HepG2 (cell line): ENCODE measurements around the gene AKT3. TPM values are rescaled to one million over a fixed set of nuclear protein-coding genes. Genes with fewer than 3 reads are reported as not detected.

Experiments used
- ATAC-seq: fragments of 200-7000 bp; cut with Tn5 transposase; 3 replicates; pipeline ENCODE4 v1.9.1; 2020; ENCODE audit warnings: mild to moderate bottlenecking, moderate library complexity
- BruUV-seq: library from RNA; stranded (reverse); fragments of 400-500 nt; replicated peaks from 2 replicates; lab custom pipeline; 2021; lab: Mats Ljungman, UMichigan
- CTCF ChIA-PET: fragments of 300-600 bp; formaldehyde crosslinking; extraction: SDS; loops from one replicate; lab custom pipeline; 2021; ENCODE audit warnings: low total read pairs, inconsistent platforms, low intra/inter-chr PET ratio; lab: Yijun Ruan, JAX
- POLR2A ChIA-PET: fragments of 350-600 bp; sonication (Branson Sonifier 250); formaldehyde crosslinking; loops from one replicate; lab custom pipeline; 2020; ENCODE audit warnings: antibody characterized with exemption, inconsistent platforms; lab: Yijun Ruan, JAX
- DNase-seq: peaks from one replicate; pipeline ENCODE4 v3.0.0-alpha.2; 2015; ENCODE audit warnings: low spot score
- FAIRE-seq: peaks from 3 replicates; lab custom pipeline; 2011; peaks lifted over from hg19 to GRCh38; lab: Jason Lieb, UNC
- H2AFZ ChIP-seq: one replicate; pipeline ENCODE4 v1.6.1; 2011; ENCODE audit warnings: low read length, inconsistent platforms
- H3K27ac ChIP-seq: fragments of 300-600 bp; 3 replicates; pipeline ENCODE4 v1.8.0; 2011; ENCODE audit warnings: mixed run types, mild to moderate bottlenecking, mixed read lengths, low read length, inconsistent platforms; ENCODE audit not compliant: insufficient read depth; ENCODE audit errors: extremely low read length
- H3K27me3 ChIP-seq, 2 experiments: fragments of 200-600 bp in 1 of 2; 2 replicates in 1 of 2; 3 replicates in 1 of 2; pipeline versions ENCODE4 v1.6.0 to v1.8.0; 2011; ENCODE audit warnings: low read length in 2 of 2, mild to moderate bottlenecking in 2 of 2, moderate library complexity in 2 of 2, inconsistent platforms in 1 of 2; ENCODE audit not compliant: insufficient read depth in 2 of 2, control insufficient read depth in 1 of 2
- H3K36me3 ChIP-seq, 2 experiments: fragments of 200-600 bp in 1 of 2; replicated peaks in 1 of 2; 2 replicates in 1 of 2; 3 replicates in 1 of 2; pipeline versions ENCODE4 v1.5.1 to v1.8.0; 2011; ENCODE audit warnings: low read length in 2 of 2, inconsistent platforms in 1 of 2; ENCODE audit not compliant: insufficient read depth in 2 of 2, control insufficient read depth in 1 of 2
- H3K4me1 ChIP-seq: 2 replicates; pipeline ENCODE4 v1.5.1; 2012; ENCODE audit warnings: low read length, inconsistent platforms; ENCODE audit not compliant: insufficient read depth
- H3K4me2 ChIP-seq: 2 replicates; pipeline ENCODE4 v1.6.0; 2011; ENCODE audit warnings: low read depth, low read length, inconsistent platforms
- H3K4me3 ChIP-seq, 3 experiments: fragments of 200-600 bp in 1 of 3; sonication (generic), shearing (Covaris generic) in 1 of 3; replicated peaks in 1 of 3; 2 replicates each; pipeline ENCODE4 v1.5.1; 2011 to 2016; ENCODE audit warnings: low read length in 3 of 3, inconsistent platforms in 2 of 3, low read depth in 2 of 3, mild to moderate bottlenecking in 2 of 3, control low read depth in 1 of 3, mixed read lengths in 1 of 3; ENCODE audit not compliant: insufficient read depth in 1 of 3
- H3K79me2 ChIP-seq: one replicate; pipeline ENCODE4 v1.6.1; 2011; ENCODE audit warnings: low read length, inconsistent platforms; ENCODE audit not compliant: insufficient read depth
- H3K9ac ChIP-seq: 2 replicates; pipeline ENCODE4 v1.6.0; 2011; ENCODE audit warnings: mild to moderate bottlenecking, low read depth, low read length, inconsistent platforms; ENCODE audit not compliant: insufficient read depth
- H3K9me3 ChIP-seq: 2 replicates; pipeline ENCODE4 v1.5.1; 2012; ENCODE audit warnings: mild to moderate bottlenecking, low read length
- H4K20me1 ChIP-seq: 2 replicates; pipeline ENCODE4 v1.6.0; 2011; ENCODE audit warnings: inconsistent platforms, mild to moderate bottlenecking, low read length, moderate library complexity; ENCODE audit not compliant: insufficient read depth
- CBX2 ChIP-seq, 2 experiments: fragments of 200-600 bp in 1 of 2; sonication (generic); formaldehyde crosslinking in 1 of 2; IDR thresholded peaks; 2 replicates each; pipeline versions ENCODE4 v1.7.0 to v1.8.1; 2018 to 2022; ENCODE audit warnings: low read depth in 2 of 2, low read length in 1 of 2, mild to moderate bottlenecking in 1 of 2, missing genetic modification reagents in 1 of 2
- CENPX ChIP-seq: sonication (generic); formaldehyde crosslinking; IDR thresholded peaks from 2 replicates; pipeline ENCODE4 v1.9.0; 2021; ENCODE audit warnings: mild to moderate bottlenecking, missing genetic modification reagents, moderate library complexity
- HMG20A ChIP-seq: IDR thresholded peaks from 2 replicates; pipeline ENCODE4 v1.6.1; 2016; ENCODE audit warnings: borderline replicate concordance
- REPIN1 ChIP-seq: sonication (generic); formaldehyde crosslinking; IDR thresholded peaks from 2 replicates; pipeline ENCODE4 v1.8.0; 2022; ENCODE audit warnings: missing genetic modification reagents, low read depth, mild to moderate bottlenecking, borderline replicate concordance
- SP140L ChIP-seq: sonication (generic); formaldehyde crosslinking; IDR thresholded peaks from 2 replicates; pipeline ENCODE4 v1.4.0; 2020; ENCODE audit warnings: missing genetic modification reagents, borderline replicate concordance
- ZNF10 ChIP-seq: sonication (generic); formaldehyde crosslinking; IDR thresholded peaks from 2 replicates; pipeline ENCODE4 v1.4.0; 2020; ENCODE audit warnings: mild to moderate bottlenecking, low read depth, missing genetic modification reagents, borderline replicate concordance
- ZNF562 ChIP-seq: sonication (generic); formaldehyde crosslinking; IDR thresholded peaks from 2 replicates; pipeline ENCODE4 v1.8.0; 2022; ENCODE audit warnings: missing genetic modification reagents, borderline replicate concordance
- ZNF670 ChIP-seq: sonication (generic); formaldehyde crosslinking; IDR thresholded peaks from 2 replicates; pipeline ENCODE4 v1.8.0; 2022; ENCODE audit warnings: mild to moderate bottlenecking, missing genetic modification reagents, borderline replicate concordance
- ZNF776 ChIP-seq: sonication (generic); formaldehyde crosslinking; IDR thresholded peaks from 2 replicates; pipeline ENCODE4 v1.4.0; 2020; ENCODE audit warnings: mild to moderate bottlenecking, missing genetic modification reagents
- WGBS: methylation state at CpG from one replicate; pipeline ENCODE4 v1.1.6; 2017; ENCODE audit warnings: low lambda C conversion rate; 5-methylcytosine and 5-hydroxymethylcytosine counted together
- in situ Hi-C: cut with HindIII; loops from 2 replicates; pipeline ENCODE4 v1.10.0; 2017; ENCODE audit warnings: low pct_unique_long_range_greater_than_20kb; ENCODE audit not compliant: extremely low pct_ligation_motif_present
- intact Hi-C: fragments of 100-400 bp; cut with micrococcal nuclease; formaldehyde crosslinking; loops from one replicate; pipeline ENCODE4 v1.10.0; 2022; ENCODE audit not compliant: unreplicated experiment
- polyA plus RNA-seq, 8 experiments: library from polyadenylated mRNA; depleted of rRNA in 3 of 8; stranded (reverse) in 7 of 8; unstranded in 1 of 8; fragments of >200 nt; fragmentation: Illumina TruSeq in 4 of 8; extraction: Trizol in 4 of 8; gene quantifications; 2 replicates each; pipeline versions ENCODE4 v1.2.1 to v1.2.3, GENCODE V29; 2011 to 2016; ENCODE audit warnings: low read depth in 4 of 8, missing spikeins in 1 of 8, mixed read lengths in 1 of 8; ENCODE audit not compliant: insufficient read depth in 1 of 8
- total RNA-seq, 5 experiments: library from RNA; depleted of rRNA; stranded (reverse); fragments of >200 nt; fragmentation: Illumina TruSeq; extraction: Trizol; gene quantifications; 2 replicates each; pipeline ENCODE4 v1.2.3, GENCODE V29; 2016; ENCODE audit warnings: low read depth in 1 of 5

Gene AKT3
- total and polyA plus RNA-seq, 2 of the 13 experiments (the other 11 are each of a cell fraction or from before 2014, with no cell fraction given): 0.07 TPM

DNA sequence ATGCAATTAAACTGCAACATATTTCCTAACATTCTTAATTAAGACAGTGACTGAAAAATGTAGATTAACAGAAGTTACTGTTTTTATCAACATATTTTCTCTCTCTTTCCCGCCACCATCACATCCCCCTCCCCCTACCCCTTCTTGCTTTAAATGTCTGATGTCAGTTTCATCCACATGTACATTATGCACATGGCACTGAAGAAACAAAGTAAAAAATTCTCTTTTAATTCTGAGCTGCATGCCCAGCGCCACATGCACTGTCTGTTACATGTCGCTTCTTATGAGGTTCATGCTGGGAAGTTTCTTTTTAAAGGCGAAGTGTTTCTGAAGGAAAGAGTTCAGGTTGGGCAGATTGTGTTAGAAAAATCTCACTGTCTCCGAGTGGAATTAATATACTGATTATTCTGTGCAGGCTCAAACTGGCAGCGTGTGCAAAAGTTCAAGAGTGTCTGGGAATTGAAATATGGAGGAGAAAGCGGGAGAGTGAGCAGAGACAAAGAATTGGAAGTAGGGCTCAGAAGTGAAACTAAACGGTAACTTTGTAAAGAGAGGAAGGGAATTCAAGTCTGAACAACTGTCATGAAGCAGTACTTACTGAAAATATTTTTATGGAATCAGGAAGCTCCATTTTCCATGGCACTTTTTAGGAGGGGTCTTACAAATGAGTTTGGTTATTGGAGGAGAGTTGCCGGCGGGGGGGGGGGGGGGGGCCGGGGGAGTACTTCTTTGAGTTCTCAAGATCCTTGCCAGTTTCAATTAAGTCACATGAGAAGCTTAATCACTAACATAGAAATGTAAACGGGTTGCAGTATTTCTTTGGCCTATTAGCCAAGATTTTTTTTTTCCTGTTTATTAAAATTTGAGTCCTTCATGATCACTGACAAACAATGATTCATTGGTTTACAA is 376.6 kb downstream of the AKT3 start (continued):
- TF ChIP-seq HMG20A (CRISPR knock-in tag) (no peak), ZNF10 (CRISPR knock-in tag) (no peak), SP140L (no peak), CENPX (no peak), ZNF670 (CRISPR knock-in tag) (no peak), ZNF776 (CRISPR knock-in tag) (no peak)

DNA sequence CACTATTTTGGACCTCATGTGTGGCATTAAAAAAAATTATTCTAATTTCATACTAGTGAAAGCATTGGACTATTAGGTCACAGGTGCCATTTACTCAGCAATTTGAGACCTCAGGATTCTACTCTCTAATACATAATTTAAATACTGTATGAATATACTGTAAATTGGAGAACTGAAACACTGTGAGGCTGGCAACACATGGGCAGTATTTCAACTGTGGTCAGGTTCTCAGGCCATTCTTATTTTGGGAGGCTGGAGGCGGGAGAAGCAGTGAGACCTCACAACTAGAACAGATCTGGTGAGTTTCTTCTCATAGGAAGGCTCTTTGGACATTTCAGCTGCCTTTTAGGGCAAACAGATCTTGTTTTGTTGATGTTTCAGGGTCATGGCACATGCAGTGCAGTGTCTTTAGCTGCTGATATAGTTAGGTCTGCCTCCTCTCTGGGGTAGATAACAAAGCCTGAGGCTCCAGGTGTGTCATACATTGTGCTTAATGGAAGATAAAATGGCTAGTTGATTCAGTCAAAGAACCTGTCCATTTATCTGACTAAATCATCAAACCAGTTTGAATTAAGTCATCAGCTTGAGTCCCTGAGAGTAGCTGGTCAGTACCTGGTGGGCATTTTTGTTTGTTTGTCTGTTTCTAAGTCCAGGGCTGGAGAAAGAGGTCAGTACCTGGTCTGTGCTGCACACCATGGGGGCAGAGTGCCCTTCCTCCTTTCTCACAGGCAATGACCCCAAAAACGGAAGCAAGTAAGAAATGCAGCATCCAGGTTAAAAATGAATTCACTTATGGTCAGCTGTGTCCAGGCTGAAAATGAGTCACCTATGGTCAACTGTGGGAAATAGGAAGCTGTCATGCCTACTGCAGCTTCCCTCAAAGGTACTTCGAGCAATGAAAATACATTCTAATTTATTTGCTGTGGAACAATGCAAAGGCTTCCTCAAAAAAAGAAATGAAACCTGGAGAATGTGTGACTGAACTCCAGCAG is 378.0 kb downstream of the AKT3 start:
- ATAC-seq (no peak), DNase-seq (no peak), FAIRE-seq (no peak)
- Histone ChIP-seq H3K9ac (no peak overlapping the region), H2AFZ (no peak overlapping the region), H3K4me3 (no peak overlapping the region), H3K36me3 (no peaks in the 10 kb centered on the region), H3K27me3 (no peaks in the 10 kb centered on the region; a peak in 1 of 5 replicates), H3K9me3 (no peaks in the 10 kb centered on the region), H4K20me1 (no peaks in the 10 kb centered on the region), H3K4me2 (no peak overlapping the region), H3K4me1 (no peaks in the 10 kb centered on the region), H3K79me2 (no peaks in the 10 kb centered on the region), H3K27ac (no peak overlapping the region)
- ChIA-PET POLR2A (no interaction called here), CTCF (no interaction called here)
- WGBS: 95% methylated on average over 3 of the region's 3 CpGs
- intact Hi-C loops (no loop called here), in situ Hi-C loops (no loop called here)
- BruUV-seq: no TSS peak
- no peak for TF ChIP-seq ZNF562 (CRISPR knock-in tag)
- no peak for TF ChIP-seq REPIN1 (CRISPR knock-in tag)
- no peak for TF ChIP-seq CBX2 (IDR thresholded peaks at IDR 0.05; ENCODE audit: low read depth, low read length)
- TF ChIP-seq CBX2 (CRISPR knock-in tag; IDR thresholded peaks at IDR 0.05; ENCODE audit: low read depth): no peak
